Mucosa of stomach (tissue), 1 donor: ENCODE results near the gene ERC2.

Experiments used
- H3K27me3 ChIP-seq: one replicate; pipeline ENCODE4 v1.7.0; 2013; ENCODE audit warnings: mild to moderate bottlenecking, low read length; ENCODE audit not compliant: control insufficient read depth, insufficient read depth
- H3K36me3 ChIP-seq: one replicate; pipeline ENCODE4 v1.7.0; 2013; ENCODE audit warnings: low read length; ENCODE audit not compliant: control insufficient read depth, insufficient read depth
- H3K4me1 ChIP-seq: one replicate; pipeline ENCODE4 v1.7.0; 2013; ENCODE audit warnings: mild to moderate bottlenecking, low read length; ENCODE audit not compliant: control insufficient read depth, insufficient read depth
- H3K4me3 ChIP-seq: one replicate; pipeline ENCODE4 v1.7.0; 2013; ENCODE audit warnings: low read length
- H3K9ac ChIP-seq: one replicate; pipeline ENCODE4 v1.7.0; 2013; ENCODE audit warnings: mild to moderate bottlenecking, low read length, moderate library complexity
- H3K9me3 ChIP-seq: one replicate; pipeline ENCODE4 v1.7.0; 2013; ENCODE audit warnings: mild to moderate bottlenecking, low read length, moderate library complexity; ENCODE audit not compliant: control insufficient read depth
- donor health status: Pancreatic carcinoma.

Gene ERC2

DNA sequence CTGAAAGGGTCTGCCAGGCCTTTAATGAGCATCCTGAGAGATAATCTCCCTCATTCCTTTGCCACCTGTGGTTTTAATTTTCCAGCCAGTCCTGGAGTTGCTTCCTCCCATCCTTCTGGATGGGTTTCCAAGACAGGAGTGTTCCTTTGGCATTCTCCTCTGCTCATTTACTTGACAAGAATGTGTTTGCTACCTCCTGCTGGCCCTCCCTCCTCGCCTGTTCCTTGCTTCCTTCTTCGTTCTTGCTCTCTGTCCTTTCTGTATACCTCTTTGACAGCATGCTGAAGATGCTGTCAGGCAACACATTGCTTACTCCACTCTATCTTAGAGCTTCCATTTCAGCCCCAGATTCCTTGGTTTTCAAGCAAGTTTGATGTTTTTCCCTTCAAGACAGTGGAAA lies 46.0 kb downstream of the ERC2 start:
- Histone ChIP-seq H3K4me3 (no peak overlapping the region), H3K4me1 (no peaks in the 10 kb centered on the region), H3K36me3 (no peaks in the 10 kb centered on the region), H3K9me3 (no peaks in the 10 kb centered on the region), H3K9ac (no peak overlapping the region), H3K27me3 (no peaks in the 10 kb centered on the region)

DNA sequence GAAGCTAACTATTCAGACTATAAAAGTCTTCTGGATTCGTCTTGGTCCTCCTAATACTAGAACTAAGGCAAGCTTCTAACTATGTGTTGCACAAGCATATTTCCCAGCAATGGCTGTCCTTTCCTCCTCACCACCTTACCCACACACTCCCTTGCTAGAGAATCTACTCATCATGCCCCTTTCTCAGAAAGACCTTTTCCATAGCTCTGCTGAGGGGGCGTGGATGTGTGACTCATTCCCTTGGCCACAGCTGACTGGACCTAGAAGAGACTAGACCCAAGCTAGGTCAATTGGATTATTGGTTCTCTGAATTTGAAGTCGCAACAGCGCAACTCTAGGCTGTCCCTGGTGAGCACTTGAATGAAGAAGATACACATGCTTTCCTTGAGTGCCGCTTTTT lies 47.1 kb downstream of the ERC2 start:
- Histone ChIP-seq H3K4me1 (no peaks in the 10 kb centered on the region), H3K9me3 (no peaks in the 10 kb centered on the region), H3K36me3 (no peaks in the 10 kb centered on the region), H3K27me3 (no peaks in the 10 kb centered on the region), H3K9ac (no peak overlapping the region), H3K4me3 (no peak overlapping the region)

GRCh38 chr3:56415652-56416051 lies 52.6 kb downstream of the ERC2 start:
- no peak overlapping the region for H3K9ac ChIP-seq
- no peaks in the 10 kb centered on the region for H3K4me1 ChIP-seq
- no peak overlapping the region for H3K4me3 ChIP-seq
- H3K9me3 ChIP-seq = no peaks in the 10 kb centered on the region
- no peaks in the 10 kb centered on the region for H3K27me3 ChIP-seq
- no peaks in the 10 kb centered on the region for H3K36me3 ChIP-seq

DNA sequence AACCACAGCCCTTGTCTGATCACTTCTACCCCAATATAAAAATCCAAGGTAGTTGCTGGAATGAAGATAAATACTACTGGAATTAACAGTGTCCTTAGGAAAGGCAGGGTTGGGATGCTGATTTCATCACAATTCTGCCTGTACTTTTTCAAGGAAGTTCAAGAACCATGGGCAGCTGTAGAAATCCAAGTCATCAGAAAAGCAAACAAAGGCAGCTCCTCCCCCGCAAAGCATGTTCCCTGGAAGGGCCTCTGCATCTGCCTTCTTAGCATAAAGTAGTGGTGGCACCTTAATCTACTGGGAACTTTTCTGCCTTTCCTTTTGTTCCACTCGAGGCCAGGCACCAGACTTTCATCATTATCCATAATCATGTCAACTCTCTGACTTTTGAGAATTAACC lies 54.4 kb downstream of the ERC2 start:
- Histone ChIP-seq H3K4me1 (no peaks in the 10 kb centered on the region), H3K4me3 (no peak overlapping the region), H3K36me3 (no peaks in the 10 kb centered on the region), H3K9ac (no peak overlapping the region), H3K27me3 (no peaks in the 10 kb centered on the region), H3K9me3 (no peaks in the 10 kb centered on the region)

DNA sequence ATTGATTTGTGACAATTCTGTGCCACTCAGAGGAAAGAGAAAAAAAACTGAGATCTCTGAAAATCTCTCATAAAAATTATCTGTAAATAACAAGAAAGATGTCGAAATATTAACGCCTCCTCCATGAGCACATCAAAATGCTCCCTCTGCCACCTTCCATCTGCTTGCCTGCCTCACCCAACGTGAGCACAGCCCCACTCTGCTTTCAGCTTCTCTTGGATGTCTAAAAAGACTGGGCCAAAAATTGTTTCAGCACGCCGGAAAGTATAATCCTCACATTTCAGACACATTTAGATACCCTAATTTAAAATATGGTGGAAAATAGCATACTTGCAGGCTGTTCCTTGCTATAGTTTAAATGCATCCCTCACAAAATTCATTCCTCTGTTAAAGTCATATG lies 57.1 kb downstream of the ERC2 start:
- Histone ChIP-seq H3K4me1 (no peaks in the 10 kb centered on the region), H3K9ac (no peak overlapping the region), H3K36me3 (no peaks in the 10 kb centered on the region), H3K27me3 (no peaks in the 10 kb centered on the region), H3K4me3 (no peak overlapping the region), H3K9me3 (no peaks in the 10 kb centered on the region)

GRCh38 chr3:56410576-56410975 lies 57.7 kb downstream of the ERC2 start:
- H3K9me3 ChIP-seq = no peaks in the 10 kb centered on the region
- H3K4me1 ChIP-seq = no peaks in the 10 kb centered on the region
- H3K36me3 ChIP-seq = no peaks in the 10 kb centered on the region
- H3K9ac ChIP-seq = no peak overlapping the region
- no peaks in the 10 kb centered on the region for H3K27me3 ChIP-seq
- no peak overlapping the region for H3K4me3 ChIP-seq

DNA sequence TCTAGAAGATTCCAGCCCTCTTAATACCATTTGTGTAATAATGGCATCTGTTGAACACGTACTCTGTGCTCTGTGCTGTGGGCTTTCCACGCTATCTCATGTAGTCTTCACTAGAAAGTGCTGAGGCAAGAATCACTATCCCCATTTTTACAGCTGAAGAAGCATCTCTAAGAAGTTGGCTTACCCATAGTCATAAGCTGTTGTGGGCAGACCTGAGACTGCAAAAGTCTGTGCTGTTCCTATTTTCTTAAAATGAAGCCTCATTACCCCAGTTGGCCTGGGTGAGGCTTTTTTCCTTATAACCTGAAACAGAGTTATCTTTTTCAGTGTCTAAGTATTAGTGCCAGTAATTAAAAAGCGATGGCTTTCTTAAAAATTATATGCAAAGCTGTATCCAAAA lies 58.5 kb downstream of the ERC2 start:
- Histone ChIP-seq H3K4me1 (no peaks in the 10 kb centered on the region), H3K27me3 (no peaks in the 10 kb centered on the region), H3K9ac (no peak overlapping the region), H3K9me3 (no peaks in the 10 kb centered on the region), H3K4me3 (no peak overlapping the region), H3K36me3 (no peaks in the 10 kb centered on the region)

DNA sequence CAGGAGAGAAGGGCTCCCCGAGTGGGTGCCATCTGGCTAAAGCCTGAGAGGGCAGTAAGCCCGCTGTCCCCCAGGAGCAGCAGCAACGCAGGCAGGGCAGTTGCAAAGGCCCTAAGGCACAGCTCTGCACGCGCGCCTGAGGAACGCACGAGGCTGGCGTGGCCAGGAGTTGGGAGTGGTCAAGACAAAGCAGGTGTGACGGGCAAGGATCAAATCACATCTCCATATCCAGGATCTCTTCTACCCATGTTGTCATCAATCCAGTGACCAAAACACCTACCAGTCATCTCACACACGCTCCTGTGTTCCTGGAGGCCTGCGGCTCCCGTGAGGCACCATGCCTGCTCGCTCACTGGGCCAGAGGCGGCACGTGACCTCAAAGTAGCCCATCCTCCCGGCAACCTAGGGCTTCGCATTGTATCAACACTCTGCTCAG lies 59.5 kb downstream of the ERC2 start:
- H3K9ac ChIP-seq = no peak overlapping the region
- H3K4me3 ChIP-seq = no peak overlapping the region
- H3K36me3 ChIP-seq = no peaks in the 10 kb centered on the region
- H3K4me1 ChIP-seq = no peaks in the 10 kb centered on the region
- H3K27me3 ChIP-seq = no peaks in the 10 kb centered on the region
- no peaks in the 10 kb centered on the region for H3K9me3 ChIP-seq

DNA sequence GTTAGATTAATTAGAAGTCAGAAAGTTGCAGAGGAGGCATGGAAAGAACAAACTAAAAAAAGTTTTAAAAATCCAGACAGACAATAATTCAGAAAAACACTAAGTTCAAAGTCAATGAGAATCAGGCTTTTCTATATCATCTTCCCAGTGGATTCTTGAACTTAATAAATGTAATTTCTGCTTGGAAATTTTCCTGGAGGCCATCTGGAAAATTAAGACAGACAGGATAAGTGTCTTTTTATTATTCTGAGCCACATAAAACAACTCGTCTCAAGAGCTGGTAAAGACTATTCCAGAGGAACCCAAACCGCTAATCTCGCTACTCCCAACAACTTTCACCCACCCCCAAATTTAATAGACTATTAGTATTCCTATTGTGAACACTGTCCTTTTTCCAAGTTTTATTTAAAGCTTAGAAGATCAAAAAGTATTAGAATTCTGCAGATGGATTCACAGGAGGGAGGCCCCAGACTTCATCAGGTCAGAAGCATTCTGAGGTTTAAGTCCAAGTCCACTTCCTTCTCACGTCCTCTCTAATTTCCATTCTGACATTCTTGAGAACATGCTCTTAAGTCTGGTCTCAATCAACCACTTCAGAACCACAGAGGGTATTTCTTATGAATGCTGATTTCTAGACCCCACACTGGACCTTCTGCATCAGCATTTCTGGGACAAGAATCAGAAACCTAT lies 61.3 kb downstream of the ERC2 start:
- no peaks in the 10 kb centered on the region for H3K9me3 ChIP-seq
- H3K4me3 ChIP-seq = no peak overlapping the region
- no peaks in the 10 kb centered on the region for H3K4me1 ChIP-seq
- no peak overlapping the region for H3K9ac ChIP-seq
- no peaks in the 10 kb centered on the region for H3K36me3 ChIP-seq
- H3K27me3 ChIP-seq = no peaks in the 10 kb centered on the region

GRCh38 chr3:56404884-56405283 lies 63.4 kb downstream of the ERC2 start:
- Histone ChIP-seq H3K4me3 (no peak overlapping the region), H3K36me3 (no peaks in the 10 kb centered on the region), H3K9ac (no peak overlapping the region), H3K4me1 (no peaks in the 10 kb centered on the region), H3K9me3 (no peaks in the 10 kb centered on the region), H3K27me3 (no peaks in the 10 kb centered on the region)

DNA sequence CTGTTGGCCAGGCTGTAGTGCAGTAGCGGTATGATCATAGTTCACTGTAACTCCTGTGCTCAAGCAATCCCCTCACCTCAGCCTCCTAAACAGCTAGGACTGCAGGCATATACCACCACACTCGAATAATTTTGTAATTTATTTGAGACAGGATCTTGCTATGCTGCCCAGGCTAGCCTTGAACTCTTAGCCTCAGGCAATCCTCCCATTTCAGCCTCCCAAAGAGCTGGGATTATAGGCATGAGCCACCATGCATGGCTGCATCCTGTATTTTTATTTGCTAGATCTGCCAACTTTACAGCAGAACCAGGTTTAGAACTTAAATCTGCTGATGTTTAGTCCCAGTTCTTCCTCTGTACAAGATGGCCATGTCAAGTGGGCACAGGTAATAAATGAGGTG lies 69.6 kb downstream of the ERC2 start:
- no peaks in the 10 kb centered on the region for H3K9me3 ChIP-seq
- H3K36me3 ChIP-seq = no peaks in the 10 kb centered on the region
- no peaks in the 10 kb centered on the region for H3K27me3 ChIP-seq
- no peak overlapping the region for H3K4me3 ChIP-seq
- H3K4me1 ChIP-seq = no peaks in the 10 kb centered on the region
- no peak overlapping the region for H3K9ac ChIP-seq

GRCh38 chr3:56397798-56398197 lies 70.5 kb downstream of the ERC2 start:
- Histone ChIP-seq H3K27me3 (no peaks in the 10 kb centered on the region), H3K4me1 (no peaks in the 10 kb centered on the region), H3K9me3 (no peaks in the 10 kb centered on the region), H3K4me3 (no peak overlapping the region), H3K36me3 (no peaks in the 10 kb centered on the region), H3K9ac (no peak overlapping the region)
